GM19099 (cell line): ENCODE results near the gene NPHS1.

Experiments used
- POLR2A ChIP-seq: IDR thresholded peaks from 3 replicates; pipeline ENCODE4 v1.6.1; 2011; ENCODE audit warnings: low read depth; ENCODE audit not compliant: insufficient read length; ENCODE audit errors: extremely low read depth

The NPHS1 gene

DNA sequence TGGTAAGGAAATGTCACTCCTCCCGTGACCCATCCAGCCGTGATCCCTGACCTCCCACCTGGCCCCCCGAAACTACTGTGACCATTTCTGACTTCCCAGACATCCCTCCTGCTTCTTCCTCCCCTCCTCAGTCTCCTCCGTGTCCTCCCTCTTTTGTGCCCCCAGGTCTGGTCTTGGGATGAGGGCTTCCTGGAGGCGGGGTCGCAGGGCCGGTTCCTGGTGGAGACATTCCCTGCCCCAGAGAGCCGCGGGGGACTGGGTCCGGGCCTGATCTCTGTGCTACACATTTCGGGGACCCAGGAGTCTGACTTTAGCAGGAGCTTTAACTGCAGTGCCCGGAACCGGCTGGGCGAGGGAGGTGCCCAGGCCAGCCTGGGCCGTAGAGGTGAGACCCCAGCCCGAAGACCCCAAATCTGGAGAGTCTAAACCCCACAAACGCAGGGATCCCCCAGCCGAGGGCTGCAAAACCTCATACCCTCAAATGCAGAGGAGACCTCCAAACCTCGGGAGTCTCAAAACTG is 9.4 kb upstream of the NPHS1 start:
- no peak for TF ChIP-seq POLR2A

DNA sequence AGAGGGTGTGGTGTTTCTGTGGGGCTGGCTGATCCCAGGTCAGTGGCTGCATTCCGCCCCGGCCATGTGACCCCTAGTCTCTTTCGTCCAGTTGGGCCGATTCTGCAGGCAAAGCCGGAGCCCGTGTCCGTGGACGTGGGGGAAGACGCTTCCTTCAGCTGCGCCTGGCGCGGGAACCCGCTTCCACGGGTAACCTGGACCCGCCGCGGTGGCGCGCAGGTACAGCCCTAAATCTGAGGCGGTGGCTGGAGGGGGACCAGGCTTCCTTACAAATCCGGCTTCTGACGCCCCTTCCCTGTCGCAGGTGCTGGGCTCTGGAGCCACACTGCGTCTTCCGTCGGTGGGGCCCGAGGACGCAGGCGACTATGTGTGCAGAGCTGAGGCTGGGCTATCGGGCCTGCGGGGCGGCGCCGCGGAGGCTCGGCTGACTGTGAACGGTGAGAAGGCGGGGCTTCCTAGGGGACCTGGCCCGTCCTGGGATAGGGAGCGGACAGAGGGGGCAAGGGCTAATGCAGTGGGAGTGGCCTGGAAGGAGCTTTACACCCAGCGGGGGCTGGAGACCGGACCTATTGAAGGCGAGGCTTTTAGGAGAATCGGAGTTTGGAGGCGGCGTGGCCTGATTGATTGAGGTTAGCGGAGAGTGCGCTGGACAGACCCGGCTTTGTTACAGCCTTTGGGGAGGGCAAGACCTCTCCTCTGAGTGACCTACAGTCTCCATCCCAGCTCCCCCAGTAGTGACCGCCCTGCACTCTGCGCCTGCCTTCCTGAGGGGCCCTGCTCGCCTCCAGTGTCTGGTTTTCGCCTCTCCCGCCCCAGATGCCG is 8.7 kb upstream of the NPHS1 start:
- TF ChIP-seq POLR2A = no peak

DNA sequence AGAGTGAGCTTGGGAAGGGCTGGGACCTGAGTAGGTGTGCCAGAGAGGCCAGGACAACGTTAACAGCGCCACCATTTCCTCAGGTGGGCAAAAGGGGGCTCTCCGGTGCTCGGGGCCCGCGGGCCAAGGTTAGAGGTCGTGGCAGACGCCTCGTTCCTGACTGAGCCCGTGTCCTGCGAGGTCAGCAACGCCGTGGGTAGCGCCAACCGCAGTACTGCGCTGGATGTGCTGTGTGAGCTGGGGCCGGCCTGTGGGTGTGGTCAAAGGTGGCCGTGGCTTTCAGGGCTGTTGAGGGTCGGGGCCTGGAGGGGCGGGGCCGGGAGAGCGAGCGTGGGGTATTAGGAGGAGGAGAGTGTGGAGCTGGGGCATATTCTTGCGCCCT is 8.1 kb upstream of the NPHS1 start:
- TF ChIP-seq POLR2A = no peak

DNA sequence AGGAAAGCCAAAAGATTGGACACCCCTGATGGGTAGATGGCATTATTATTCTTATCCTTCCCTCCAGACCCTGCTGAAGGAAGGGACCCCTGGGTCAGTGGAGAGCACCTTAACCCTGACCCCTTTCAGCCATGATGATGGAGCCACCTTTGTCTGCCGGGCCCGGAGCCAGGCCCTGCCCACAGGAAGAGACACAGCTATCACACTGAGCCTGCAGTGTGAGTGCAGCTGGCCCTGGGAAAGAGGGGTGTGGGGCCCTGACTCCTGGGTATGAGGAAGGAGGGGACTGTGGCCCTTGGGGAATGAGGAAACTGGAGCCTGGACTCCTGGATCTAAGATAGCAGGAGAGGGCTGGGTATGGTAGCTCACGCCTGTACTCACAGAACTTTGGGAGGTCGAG is 7.1 kb upstream of the NPHS1 start:
- no peak for TF ChIP-seq POLR2A

DNA sequence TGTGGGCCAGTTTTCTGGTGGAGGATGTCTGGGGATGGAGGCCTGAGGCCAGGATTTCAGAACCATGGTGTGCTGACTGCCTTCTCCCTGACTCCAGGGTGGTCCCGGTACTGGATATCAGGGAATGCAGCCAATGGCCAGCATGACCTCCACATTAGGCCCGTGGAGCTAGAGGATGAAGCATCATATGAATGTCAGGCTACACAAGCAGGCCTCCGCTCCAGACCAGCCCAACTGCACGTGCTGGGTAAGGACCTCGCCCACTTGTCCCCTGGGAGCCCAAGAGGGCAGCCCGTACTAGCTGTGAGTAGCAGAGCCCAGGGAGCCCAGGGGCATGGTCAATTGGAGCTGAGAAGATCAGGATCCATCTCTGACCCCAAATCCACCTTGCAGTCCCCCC is 6.0 kb upstream of the NPHS1 start:
- no peak for TF ChIP-seq POLR2A

DNA sequence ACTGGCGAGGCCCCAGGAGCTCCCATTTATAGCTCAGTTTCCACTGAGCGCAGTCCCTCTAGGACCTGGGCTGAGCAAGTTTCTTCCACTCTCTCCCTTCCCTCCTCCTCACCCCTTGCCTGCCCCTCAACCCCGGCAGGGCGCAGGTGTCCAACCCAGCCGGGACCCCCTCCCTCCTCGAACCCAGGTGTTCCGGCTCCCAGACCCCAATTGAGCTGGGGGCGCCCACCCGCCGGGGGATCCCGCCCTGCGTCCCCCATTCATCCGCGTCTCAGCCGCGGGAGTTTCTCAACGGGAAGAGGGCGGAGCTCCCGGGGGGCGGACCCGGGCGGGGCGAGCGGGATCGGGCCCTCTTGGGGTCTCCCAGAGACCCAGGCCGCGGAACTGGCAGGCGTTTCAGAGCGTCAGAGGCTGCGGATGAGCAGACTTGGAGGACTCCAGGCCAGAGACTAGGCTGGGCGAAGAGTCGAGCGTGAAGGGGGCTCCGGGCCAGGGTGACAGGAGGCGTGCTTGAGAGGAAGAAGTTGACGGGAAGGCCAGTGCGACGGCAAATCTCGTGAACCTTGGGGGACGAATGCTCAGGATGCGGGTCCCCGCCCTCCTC is 4.3 kb upstream of the NPHS1 start, which contains the start of gene KIRREL2:
KIRREL2 (plus strand) TSS at position 366 of the 604 bp plus-strand sequence; CDS start at position 575, 209 bp downstream.
- no peak for TF ChIP-seq POLR2A

DNA sequence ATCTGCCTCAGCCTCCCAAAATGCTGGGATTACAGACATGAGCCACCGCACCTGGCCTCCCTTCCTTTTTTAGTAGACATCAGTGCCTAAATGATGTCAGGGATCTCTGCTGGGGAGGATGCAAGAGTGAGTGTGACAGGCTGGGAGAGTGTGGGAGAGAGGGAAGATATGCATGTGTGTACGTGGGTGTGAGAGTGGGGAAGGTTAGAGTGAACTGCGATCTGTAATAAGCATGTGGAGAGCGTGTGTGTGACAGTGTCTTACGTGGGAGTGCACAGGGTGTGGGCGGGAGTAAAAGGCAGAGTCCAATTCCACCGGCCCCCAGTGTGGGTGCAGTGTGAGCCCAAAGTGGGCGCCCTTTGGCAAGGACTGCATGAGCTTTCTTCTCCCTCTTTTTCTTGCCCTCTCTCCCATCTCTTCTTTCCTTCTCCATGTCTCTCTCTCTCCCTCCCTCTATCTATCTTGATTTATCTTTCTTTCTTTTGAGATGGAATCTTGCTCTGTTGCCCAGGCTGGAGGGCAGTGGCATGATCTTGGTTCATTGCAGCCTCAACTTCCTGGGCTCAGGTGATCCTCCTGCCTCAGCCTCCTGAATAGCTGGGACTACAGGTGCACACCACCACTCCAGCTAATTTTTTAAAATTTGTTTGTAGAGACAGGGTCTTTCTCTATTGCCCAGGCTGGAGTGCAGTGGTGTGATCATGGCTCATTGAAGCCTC is 893 bp upstream of the NPHS1 start:
- TF ChIP-seq POLR2A = no peak

DNA sequence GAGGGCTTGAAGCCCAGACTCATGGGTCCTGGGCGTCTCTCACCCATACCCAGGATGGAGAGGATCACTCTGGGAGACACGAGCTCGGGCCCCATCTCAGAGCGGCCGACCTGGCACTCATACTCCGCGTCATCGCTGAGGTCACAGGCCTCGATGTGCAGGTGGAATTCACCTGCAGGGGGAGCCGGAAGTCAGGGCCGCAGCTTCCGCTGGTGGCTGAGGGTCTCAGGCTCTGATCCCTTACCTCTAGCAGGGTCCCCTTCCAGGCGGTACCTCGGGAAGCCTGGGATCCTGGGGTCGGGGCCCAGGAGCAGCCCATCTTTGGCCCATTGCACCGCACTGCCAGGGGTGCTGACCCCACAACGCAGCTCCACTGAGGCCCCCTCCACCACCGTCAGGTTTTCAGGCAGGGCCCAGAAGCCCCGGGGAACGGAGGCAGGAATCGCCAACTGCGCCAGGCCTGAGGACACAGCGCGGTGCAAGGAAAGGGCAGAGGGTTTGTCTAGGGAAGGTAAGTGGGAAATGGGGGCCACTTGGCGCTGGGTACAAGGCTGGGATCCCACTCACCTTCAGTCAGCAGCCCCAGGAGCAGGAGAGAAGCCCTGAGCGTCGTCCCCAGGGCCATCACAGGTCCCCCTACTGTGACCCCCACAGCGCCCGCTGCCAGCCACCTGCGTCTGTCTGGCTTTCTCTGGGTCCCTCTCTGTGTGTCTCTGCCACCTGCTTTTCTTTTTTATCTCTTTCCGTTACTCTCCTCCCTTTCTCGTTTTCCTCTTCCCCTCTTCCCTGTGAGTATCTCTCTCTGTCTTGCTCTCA is 883 bp downstream of the NPHS1 start:
- TF ChIP-seq POLR2A = no peak

DNA sequence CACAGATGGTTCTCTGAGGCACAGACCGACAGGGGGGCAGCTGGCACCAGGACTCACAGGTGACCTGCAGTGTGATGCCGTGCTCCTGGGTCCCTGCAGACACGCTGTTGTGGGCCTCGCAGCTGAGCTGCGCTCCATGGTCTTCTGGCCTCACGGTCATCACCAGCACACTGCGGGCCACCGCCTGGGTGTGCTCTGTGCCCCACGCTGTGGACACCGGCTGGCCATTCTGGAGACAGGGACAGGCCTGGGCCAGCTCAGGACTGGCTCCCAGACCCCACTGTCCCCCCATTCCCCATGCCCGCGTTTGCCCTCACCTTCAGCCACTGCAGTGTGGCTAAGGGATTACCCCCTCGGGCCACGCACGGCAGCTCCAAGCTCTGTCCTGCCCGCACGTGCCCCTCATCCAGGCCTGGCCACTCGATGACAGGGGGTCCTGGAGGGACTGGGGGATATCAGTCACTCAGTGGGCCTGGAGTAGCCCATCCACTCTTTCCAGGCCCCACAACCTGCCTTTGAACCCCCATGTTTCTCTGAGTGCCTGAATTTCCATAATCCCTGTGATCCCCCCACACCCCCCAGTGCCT is 3.3 kb downstream of the NPHS1 start:
- no peak for TF ChIP-seq POLR2A

DNA sequence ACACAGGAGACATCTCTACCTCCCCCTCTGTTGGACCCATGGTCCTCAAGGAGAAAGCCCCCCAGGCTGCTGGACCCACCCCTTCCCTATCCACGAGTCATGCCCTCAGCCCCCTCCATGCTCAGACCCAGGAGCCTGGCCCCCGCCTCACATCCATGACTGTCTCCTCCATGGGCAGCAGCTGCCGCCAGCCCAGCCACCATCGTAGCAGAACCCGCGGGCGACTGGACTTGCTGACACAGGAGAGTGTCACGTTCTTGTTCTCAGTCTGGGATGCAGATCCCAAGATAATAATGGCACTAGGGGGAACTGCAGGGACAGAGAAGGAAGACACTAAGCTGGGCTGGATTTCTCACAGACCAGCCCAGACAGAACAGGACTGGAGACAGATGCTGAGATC is 3.8 kb downstream of the NPHS1 start:
- TF ChIP-seq POLR2A = no peak

DNA sequence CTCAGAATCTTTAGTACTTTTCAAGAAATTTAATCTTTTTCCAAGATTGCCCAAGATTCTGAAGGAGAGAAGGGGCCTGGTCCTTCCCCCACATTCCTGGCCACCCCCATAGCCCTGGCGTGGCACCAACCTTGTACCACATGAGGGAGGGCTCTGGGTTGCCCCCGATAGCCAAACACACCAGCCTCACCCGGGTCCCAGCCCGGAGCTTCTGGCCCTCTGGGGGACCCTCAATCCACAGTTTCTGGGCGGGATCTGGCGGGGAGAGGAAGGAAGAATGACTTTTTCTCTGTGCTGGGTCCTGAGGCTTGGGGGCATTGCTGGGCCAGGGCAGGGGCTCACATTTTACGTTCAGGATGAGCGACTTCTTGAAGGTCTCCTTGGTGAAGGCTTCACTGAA is 4.4 kb downstream of the NPHS1 start:
- TF ChIP-seq POLR2A = no peak

DNA sequence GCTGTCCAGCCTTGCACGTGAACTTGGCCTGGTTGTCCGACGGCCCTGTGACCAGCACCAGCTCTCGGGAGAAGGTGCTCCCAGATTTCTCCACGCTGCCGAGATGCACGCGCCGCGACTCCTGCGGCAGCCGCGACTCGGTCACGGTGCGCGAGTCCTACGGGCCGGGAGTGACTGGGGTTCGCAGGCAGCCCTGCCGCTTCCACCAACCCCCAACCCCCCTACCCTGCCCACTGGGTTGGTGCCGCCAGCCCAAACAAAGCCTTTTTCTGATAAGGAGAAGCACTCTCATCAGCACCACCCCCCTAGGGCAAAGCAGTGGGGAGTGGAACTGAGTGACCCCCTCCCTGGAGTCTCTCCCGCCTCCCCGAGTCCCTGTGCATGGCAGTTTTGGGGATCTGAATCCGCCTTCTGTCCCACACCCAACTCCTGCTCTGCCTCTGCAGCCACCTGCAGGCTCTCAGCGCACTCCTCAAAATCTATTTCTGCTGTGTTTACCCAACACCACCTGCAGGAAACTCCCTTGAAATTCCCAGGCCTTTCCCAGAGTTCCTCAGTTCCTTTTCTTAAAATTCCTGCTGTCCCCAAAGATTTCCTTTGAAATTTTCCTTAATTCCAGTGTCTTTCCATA is 6.2 kb downstream of the NPHS1 start:
- TF ChIP-seq POLR2A = no peak

DNA sequence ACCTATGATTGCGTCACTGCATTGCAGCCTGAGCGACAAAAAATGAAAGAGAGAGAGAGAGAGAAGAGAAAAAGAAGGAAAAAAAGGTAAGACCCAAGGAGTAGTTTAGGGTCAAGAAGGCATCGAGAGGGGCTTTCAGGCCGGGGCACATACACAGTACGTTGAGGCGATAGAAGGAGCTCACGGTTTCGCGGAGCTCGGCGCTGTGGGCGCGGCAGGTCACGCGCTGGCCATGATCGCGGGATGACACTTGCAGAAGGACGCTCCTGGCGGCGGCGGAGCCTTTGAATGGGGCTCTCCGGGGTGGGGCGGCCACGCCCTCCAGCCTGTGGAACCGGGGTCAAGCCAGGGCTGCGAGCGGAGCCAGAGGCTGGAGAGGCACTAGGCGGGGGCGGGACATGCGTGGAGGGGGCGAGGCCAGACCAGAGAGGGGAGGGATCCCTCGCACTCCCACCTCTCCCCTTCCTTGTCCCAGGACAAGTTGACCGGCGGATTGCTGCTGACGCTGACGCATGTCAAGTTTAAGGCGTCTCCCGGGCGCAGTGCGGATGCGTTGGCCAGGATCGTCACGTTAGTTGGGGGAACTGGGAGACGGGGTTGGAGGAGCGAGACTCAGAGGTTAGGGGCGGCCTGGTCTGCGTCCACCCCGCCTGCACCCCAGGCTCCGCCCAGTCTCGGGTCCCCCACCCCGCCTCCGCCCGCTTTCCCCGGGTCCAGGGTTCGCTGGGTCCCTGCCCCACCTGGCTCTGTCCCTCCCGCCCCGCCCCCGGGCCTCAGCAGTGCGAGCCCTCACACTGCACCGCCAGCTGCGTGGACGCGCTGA is 6.9 kb downstream of the NPHS1 start:
- TF ChIP-seq POLR2A = no peak

DNA sequence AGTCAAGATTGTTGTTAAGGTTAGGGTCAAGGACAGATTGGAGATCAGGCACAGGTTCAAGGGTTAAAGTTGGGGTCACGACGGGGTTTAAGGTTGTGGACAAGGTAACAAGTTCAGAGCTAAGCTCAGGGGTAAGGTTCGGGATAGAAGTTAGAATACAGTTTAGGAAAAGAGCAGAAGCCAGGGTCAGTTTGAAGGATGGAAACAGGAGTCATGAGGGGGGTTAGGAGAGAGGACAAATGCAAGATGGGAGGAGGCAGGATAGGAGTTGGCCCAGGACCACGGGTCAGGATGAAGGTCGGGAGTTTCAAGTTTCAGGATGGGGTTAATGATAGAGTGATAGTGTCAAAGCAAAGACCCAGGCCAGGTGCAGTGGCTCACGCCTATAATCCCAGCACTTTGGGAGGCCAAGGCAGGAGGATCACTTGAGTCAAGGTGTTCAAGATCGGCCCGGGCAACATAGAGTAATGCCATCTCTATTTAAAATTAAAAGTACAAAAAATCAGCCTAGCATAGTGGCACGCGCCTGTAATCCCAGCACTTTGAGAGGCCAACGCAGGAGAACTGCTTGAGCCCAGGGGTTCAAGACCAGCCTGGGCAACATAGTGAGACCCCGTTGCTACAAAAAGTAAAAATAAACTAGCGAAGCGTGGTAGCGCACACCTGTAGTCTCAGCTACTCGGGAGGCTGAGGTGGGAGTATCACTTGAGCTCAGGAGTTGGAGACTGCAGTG is 7.7 kb downstream of the NPHS1 start:
- TF ChIP-seq POLR2A = no peak
